ENCODE measurements around the gene SYN1. TPM values are rescaled to one million over a fixed set of nuclear protein-coding genes. Genes with fewer than 3 reads are reported as not detected.

Gene SYN1
- polyA plus RNA-seq, 2 of the 4 experiments (the other 2 are of a cell fraction), result 0.05 TPM; not detected in 1

DNA sequence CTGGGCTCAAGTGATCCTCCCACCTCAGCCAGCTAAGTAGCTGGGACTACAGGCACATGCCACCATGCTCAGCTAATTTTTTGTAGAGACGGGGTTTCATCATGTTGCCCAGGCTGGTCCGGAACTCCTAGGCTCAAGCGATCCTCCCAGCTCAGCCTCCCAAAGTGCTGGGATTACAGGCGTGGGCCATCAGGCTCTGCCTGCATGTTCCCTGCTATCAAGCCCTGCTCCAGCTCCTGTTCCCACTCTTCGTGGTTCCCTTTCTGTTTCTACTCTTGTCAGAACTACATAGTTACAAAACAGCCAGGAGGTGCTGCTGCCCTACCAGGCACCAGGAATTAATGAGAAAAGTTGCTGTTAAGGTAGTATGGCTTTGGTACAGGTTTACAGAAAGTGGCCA lies 28.7 kb downstream of the SYN1 start:
- H3K4me3 ChIP-seq, result no peak overlapping the region
- ATAC-seq (no peak), DNase-seq (ENCODE audit: low read depth in 1 of 2, low spot score in 1 of 2) (no peak), FAIRE-seq (no peak)
- H3K4me2 ChIP-seq, result no peak overlapping the region
- CTCF ChIA-PET, result no interaction called here
- POLR2A ChIA-PET, result no interaction called here
- H3K4me1 ChIP-seq, result no peaks in the 10 kb centered on the region
- no peaks in the 10 kb centered on the region for H3K9me3 ChIP-seq
- TF ChIP-seq GATA3 (IDR thresholded peaks at IDR 0.05; ENCODE audit: borderline replicate concordance), result no peak
- TF ChIP-seq, protein P1, sequence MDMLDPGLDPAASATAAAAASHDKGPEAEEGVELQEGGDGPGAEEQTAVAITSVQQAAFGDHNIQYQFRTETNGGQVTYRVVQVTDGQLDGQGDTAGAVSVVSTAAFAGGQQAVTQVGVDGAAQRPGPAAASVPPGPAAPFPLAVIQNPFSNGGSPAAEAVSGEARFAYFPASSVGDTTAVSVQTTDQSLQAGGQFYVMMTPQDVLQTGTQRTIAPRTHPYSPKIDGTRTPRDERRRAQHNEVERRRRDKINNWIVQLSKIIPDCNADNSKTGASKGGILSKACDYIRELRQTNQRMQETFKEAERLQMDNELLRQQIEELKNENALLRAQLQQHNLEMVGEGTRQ (IDR thresholded peaks at IDR 0.05), result no peak
- TF ChIP-seq, protein P2, sequence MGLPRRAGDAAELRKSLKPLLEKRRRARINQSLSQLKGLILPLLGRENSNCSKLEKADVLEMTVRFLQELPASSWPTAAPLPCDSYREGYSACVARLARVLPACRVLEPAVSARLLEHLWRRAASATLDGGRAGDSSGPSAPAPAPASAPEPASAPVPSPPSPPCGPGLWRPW (IDR thresholded peaks at IDR 0.05), result no peak
- TF ChIP-seq HEYL (CRISPR knock-in tag; IDR thresholded peaks at IDR 0.05), result no peak
- TF ChIP-seq BHLHE40 (IDR thresholded peaks at IDR 0.05; ENCODE audit: low read depth, low read length), result no peak
- TF ChIP-seq REST (IDR thresholded peaks at IDR 0.05), result no peak
- TF ChIP-seq KDM1A (IDR thresholded peaks at IDR 0.05; ENCODE audit: low read depth), result no peak
- no peak for TF ChIP-seq FOSL2 (IDR thresholded peaks at IDR 0.05)
- no peak for TF ChIP-seq FOSL2 (CRISPR knock-in tag; IDR thresholded peaks at IDR 0.05)
- TF ChIP-seq SREBF2 (IDR thresholded peaks at IDR 0.05), result no peak
- TF ChIP-seq CEBPB (IDR thresholded peaks at IDR 0.05), result no peak
- TF ChIP-seq, protein P3, sequence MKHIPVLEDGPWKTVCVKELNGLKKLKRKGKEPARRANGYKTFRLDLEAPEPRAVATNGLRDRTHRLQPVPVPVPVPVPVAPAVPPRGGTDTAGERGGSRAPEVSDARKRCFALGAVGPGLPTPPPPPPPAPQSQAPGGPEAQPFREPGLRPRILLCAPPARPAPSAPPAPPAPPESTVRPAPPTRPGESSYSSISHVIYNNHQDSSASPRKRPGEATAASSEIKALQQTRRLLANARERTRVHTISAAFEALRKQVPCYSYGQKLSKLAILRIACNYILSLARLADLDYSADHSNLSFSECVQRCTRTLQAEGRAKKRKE (CRISPR knock-in tag; IDR thresholded peaks at IDR 0.05; ENCODE audit: low read depth), result no peak
- no peak for TF ChIP-seq NR3C1 (IDR thresholded peaks at IDR 0.05)
- TF ChIP-seq MAX (IDR thresholded peaks at IDR 0.05), result no peak
- TF ChIP-seq RNF2 (IDR thresholded peaks at IDR 0.05; ENCODE audit: borderline replicate concordance, low read depth), result no peak
- WGBS (ENCODE audit: missing lambda C conversion rate), result 64% methylated on average over 5 of the region's 5 CpGs
- no peak overlapping the region for H3K27ac ChIP-seq

DNA sequence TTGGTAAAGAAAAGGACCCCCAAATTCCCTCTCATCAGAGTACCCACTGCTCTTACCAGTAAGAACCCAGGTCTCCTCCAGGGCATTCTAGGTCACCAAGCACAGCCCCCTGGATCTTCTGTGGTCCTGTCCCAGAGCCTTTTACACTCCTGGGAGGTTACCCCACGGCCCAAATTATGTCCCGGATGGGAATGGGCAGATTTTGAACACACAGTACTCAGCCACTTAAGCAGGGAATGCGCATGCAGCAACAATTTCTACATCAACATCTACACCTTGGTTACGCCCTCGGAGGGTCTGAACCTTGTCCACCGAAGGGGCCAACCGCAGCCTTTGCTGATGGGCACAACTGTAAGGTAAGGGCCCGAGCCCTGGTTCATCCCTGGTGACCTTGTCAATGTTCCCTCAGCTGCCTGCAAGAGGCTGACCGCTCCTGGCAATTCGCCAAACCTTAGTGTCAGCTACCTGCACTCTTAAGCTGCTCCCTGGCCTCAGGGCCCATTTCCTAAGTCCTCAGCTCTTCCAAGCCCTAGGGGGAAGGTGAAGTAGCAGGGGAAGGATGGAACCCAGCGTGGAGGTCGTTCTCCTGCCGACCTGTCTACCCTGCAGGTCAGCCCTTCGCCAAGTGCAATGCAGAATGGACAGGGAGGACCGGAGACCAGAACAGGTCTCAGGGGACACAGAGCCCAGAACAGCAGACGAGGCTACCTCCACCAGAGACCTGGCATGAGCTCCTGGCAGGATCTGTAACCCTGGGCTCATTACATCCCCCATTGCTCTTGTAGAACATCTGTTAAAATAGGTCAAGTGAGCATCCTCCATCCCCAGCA lies 31.5 kb downstream of the SYN1 start:
- Histone ChIP-seq H3K4me1 (no peaks in the 10 kb centered on the region), H3K9me3 (no peaks in the 10 kb centered on the region), H3K4me2 (no peak overlapping the region), H3K4me3 (no peak overlapping the region), H3K27ac (no peak overlapping the region)
- ChIA-PET CTCF (no interaction called here), POLR2A (no interaction called here)
- FAIRE-seq, result no peak
- ATAC-seq, result no peak
- TF ChIP-seq JUNB (IDR thresholded peaks at IDR 0.05) (no peak), JUN (IDR thresholded peaks at IDR 0.05) (no peak), NR3C1 (IDR thresholded peaks at IDR 0.05) (no peak), SREBF2 (IDR thresholded peaks at IDR 0.05) (no peak), ZC3H11A (IDR thresholded peaks at IDR 0.05) (no peak), HOXB5 (CRISPR knock-in tag; IDR thresholded peaks at IDR 0.05) (no peak), POLR2A (IDR thresholded peaks at IDR 0.05; ENCODE audit: low read length) (no peak), MYC (IDR thresholded peaks at IDR 0.05; ENCODE audit: borderline replicate concordance, low read length) (no peak), ZNF302 (CRISPR knock-in tag; IDR thresholded peaks at IDR 0.05) (no peak), ELK1 (IDR thresholded peaks at IDR 0.05; ENCODE audit: low read depth, low read length) (no peak)
- TF ChIP-seq, protein P2 (IDR thresholded peaks at IDR 0.05), result no peak
- WGBS (ENCODE audit: missing lambda C conversion rate), result 69% methylated on average over 6 of the region's 16 CpGs
- DNase-seq (ENCODE audit: low read depth in 1 of 2, low spot score in 1 of 2), result no peak

All from A549 (cell line).